Mesenchymal stem cell (in vitro differentiated cells and primary cell): ENCODE results near the gene ALG12.

Source experiments
- DNase-seq: peaks from one replicate; pipeline ENCODE4 v3.0.0-alpha.2; 2013
- H2AFZ ChIP-seq: one replicate; pipeline ENCODE4 v1.6.1; 2013; ENCODE audit warnings: low read depth, mild to moderate bottlenecking, control low read depth, inconsistent platforms, low read length, moderate library complexity
- H2AK5ac ChIP-seq: 2 replicates; pipeline ENCODE4 v1.6.1; 2013; ENCODE audit warnings: low read length, moderate library complexity, mild to moderate bottlenecking, inconsistent platforms; ENCODE audit not compliant: severe bottlenecking
- H2BK120ac ChIP-seq: one replicate; pipeline ENCODE4 v1.6.1; 2013; ENCODE audit warnings: low read depth, mild to moderate bottlenecking, inconsistent platforms, low read length, moderate library complexity
- H2BK12ac ChIP-seq, 2 experiments: one replicate each; pipeline ENCODE4 v1.6.1; 2013; ENCODE audit warnings: inconsistent platforms in 2 of 2, low read length in 2 of 2, mild to moderate bottlenecking in 2 of 2, moderate library complexity in 2 of 2, control low read depth in 1 of 2
- H2BK15ac ChIP-seq: one replicate; pipeline ENCODE4 v1.6.1; 2013; ENCODE audit warnings: mild to moderate bottlenecking, low read depth, inconsistent platforms; ENCODE audit not compliant: poor library complexity, severe bottlenecking
- H2BK5ac ChIP-seq: 2 replicates; pipeline ENCODE4 v1.6.1; 2013; ENCODE audit warnings: low read depth, mild to moderate bottlenecking, low read length, control low read depth, inconsistent platforms; ENCODE audit not compliant: poor library complexity, severe bottlenecking
- H3K14ac ChIP-seq, 2 experiments: one replicate each; pipeline ENCODE4 v1.6.1; 2013; ENCODE audit warnings: inconsistent platforms in 2 of 2, low read length in 2 of 2, control low read depth in 1 of 2, mild to moderate bottlenecking in 1 of 2, moderate library complexity in 1 of 2
- H3K18ac ChIP-seq, 2 experiments: one replicate each; pipeline ENCODE4 v1.6.1; 2013; ENCODE audit warnings: inconsistent platforms in 2 of 2, low read length in 2 of 2, control low read depth in 1 of 2, low read depth in 1 of 2, mild to moderate bottlenecking in 1 of 2
- H3K23ac ChIP-seq, 2 experiments: one replicate each; pipeline ENCODE4 v1.6.1; 2013; ENCODE audit warnings: inconsistent platforms in 2 of 2, low read length in 2 of 2, mild to moderate bottlenecking in 2 of 2, moderate library complexity in 2 of 2, control low read depth in 1 of 2
- H3K27ac ChIP-seq: 2 replicates; pipeline ENCODE4 v1.5.1; 2013; ENCODE audit warnings: mild to moderate bottlenecking, moderate library complexity, low read length, control low read depth, inconsistent platforms; ENCODE audit not compliant: poor library complexity, severe bottlenecking
- H3K27me3 ChIP-seq, 2 experiments: 2 replicates each; pipeline versions ENCODE4 v1.6.1 to v1.7.0; 2013; ENCODE audit warnings: low read length in 2 of 2, mild to moderate bottlenecking in 2 of 2, moderate library complexity in 2 of 2, control low read depth in 1 of 2, inconsistent platforms in 1 of 2; ENCODE audit not compliant: control insufficient read depth in 1 of 2, insufficient read depth in 1 of 2
- H3K36me3 ChIP-seq, 2 experiments: 2 replicates each; pipeline versions ENCODE4 v1.6.1 to v1.7.0; 2013; ENCODE audit warnings: low read length in 2 of 2, control low read depth in 1 of 2, inconsistent platforms in 1 of 2, low read depth in 1 of 2, mild to moderate bottlenecking in 1 of 2; ENCODE audit not compliant: insufficient read depth in 2 of 2, control insufficient read depth in 1 of 2
- H3K4ac ChIP-seq, 2 experiments: one replicate each; pipeline ENCODE4 v1.6.1; 2013; ENCODE audit warnings: inconsistent platforms in 2 of 2, low read length in 2 of 2, mild to moderate bottlenecking in 2 of 2, moderate library complexity in 2 of 2, control low read depth in 1 of 2, low read depth in 1 of 2
- H3K4me1 ChIP-seq: 2 replicates; pipeline ENCODE4 v1.6.1; 2013; ENCODE audit warnings: low read depth, low read length, control low read depth; ENCODE audit not compliant: control insufficient read depth, insufficient read depth
- H3K4me2 ChIP-seq: 2 replicates; pipeline ENCODE4 v1.6.1; 2013; ENCODE audit warnings: low read length, mild to moderate bottlenecking, inconsistent platforms; ENCODE audit not compliant: poor library complexity, severe bottlenecking
- H3K4me3 ChIP-seq, 2 experiments: 2 replicates each; pipeline versions ENCODE4 v1.5.1 to v1.7.0; 2013; ENCODE audit warnings: low read length in 2 of 2, mild to moderate bottlenecking in 2 of 2, control low read depth in 1 of 2, low read depth in 1 of 2; ENCODE audit not compliant: insufficient read depth in 1 of 2
- H3K79me1 ChIP-seq: replicated peaks from 2 replicates; pipeline ENCODE4 v1.6.1; 2013; ENCODE audit warnings: mild to moderate bottlenecking, control low read depth, low read length, inconsistent platforms; ENCODE audit not compliant: poor library complexity, severe bottlenecking
- H3K9ac ChIP-seq: 2 replicates; pipeline ENCODE4 v1.7.0; 2013; ENCODE audit warnings: mild to moderate bottlenecking, low read length, moderate library complexity
- H3K9me3 ChIP-seq: 2 replicates; pipeline ENCODE4 v1.7.0; 2013; ENCODE audit warnings: mild to moderate bottlenecking, low read length; ENCODE audit not compliant: control insufficient read depth
- H4K8ac ChIP-seq: one replicate; pipeline ENCODE4 v1.6.1; 2013; ENCODE audit warnings: inconsistent platforms, mild to moderate bottlenecking, low read length, moderate library complexity
- H4K91ac ChIP-seq: one replicate; pipeline ENCODE4 v1.6.1; 2013; ENCODE audit warnings: mild to moderate bottlenecking, low read length, inconsistent platforms
- WGBS: methylation state at CpG from one replicate; pipeline ENCODE4 v1.1.7; 2013; ENCODE audit warnings: mixed read lengths; 5-methylcytosine and 5-hydroxymethylcytosine counted together

ALG12 gene

GRCh38 chr22:49933236-49934159 lies 15.3 kb upstream of the ALG12 start:
- Histone ChIP-seq H3K36me3 (no peaks in the 10 kb centered on the region), H3K27ac (no peak overlapping the region), H3K79me1 (no peaks in the 10 kb centered on the region), H3K27me3 (peaks cover 4 to 5% of the 10 kb centered on the region in 2 experiments), H4K8ac (peak overlapping the region; percentile 99), H3K9me3 (no peaks in the 10 kb centered on the region), H2BK12ac (peak overlapping the region; percentile 93 to 99), H3K4me1 (peaks cover 46% of the 10 kb centered on the region), H2BK120ac (peak overlapping the region; percentile 99), H3K14ac (peak overlapping the region in 1 of 2 experiments; percentile 90), H3K4ac (peak overlapping the region; percentile 95 to 100), H2AK5ac (no peak overlapping the region), H3K4me3 (peak overlapping the region in 1 of 2 experiments; percentile 78), H2AFZ (peak overlapping the region; percentile 47), H2BK15ac (peak overlapping the region; percentile 75), H4K91ac (peak overlapping the region; percentile 100), H2BK5ac (peak overlapping the region; percentile 35), H3K4me2 (no peak overlapping the region), H3K23ac (no peak overlapping the region), H3K9ac (peak overlapping the region; percentile 82), H3K18ac (peak overlapping the region; percentile 97 to 99)
- DNase-seq = no peak
- 82% methylated on average over 27 of the region's 27 CpGs for WGBS

- Histone ChIP-seq H2BK12ac (no peak overlapping the region), H3K9me3 (no peaks in the 10 kb centered on the region), H4K8ac (no peak overlapping the region), H3K36me3 (peaks cover 3 to 13% of the 10 kb centered on the region in 2 experiments), H3K79me1 (no peaks in the 10 kb centered on the region), H4K91ac (peak overlapping the region; percentile 29), H3K4ac (no peak overlapping the region), H3K4me3 (no peak overlapping the region), H3K27me3 (peaks cover 4 to 5% of the 10 kb centered on the region in 2 experiments), H2AK5ac (no peak overlapping the region), H2BK15ac (no peak overlapping the region), H3K14ac (no peak overlapping the region), H3K4me1 (peaks cover 26% of the 10 kb centered on the region), H2BK5ac (no peak overlapping the region), H2AFZ (no peak overlapping the region), H3K23ac (no peak overlapping the region), H3K27ac (no peak overlapping the region), H3K4me2 (no peak overlapping the region), H3K9ac (no peak overlapping the region), H2BK120ac (no peak overlapping the region), H3K18ac (no peak overlapping the region)
- WGBS = 74% methylated on average over 14 of the region's 14 CpGs
- DNase-seq = peak; percentile 73
These were observed 12.6 kb upstream of the ALG12 start for GRCh38 chr22:49930596-49931412.

GRCh38 chr22:49929994-49930575 lies 11.8 kb upstream of the ALG12 start:
- H3K9ac ChIP-seq = no peak overlapping the region
- H3K4me3 ChIP-seq = no peak overlapping the region
- no peak overlapping the region for H2BK5ac ChIP-seq
- 78% methylated on average over 21 of the region's 21 CpGs for WGBS
- DNase-seq = no peak
- H3K36me3 ChIP-seq = peaks cover 10 to 18% of the 10 kb centered on the region in 2 experiments
- H4K91ac ChIP-seq = peak overlapping the region; percentile 29
- H4K8ac ChIP-seq = no peak overlapping the region
- H2AFZ ChIP-seq = no peak overlapping the region
- peak overlapping the region; percentile 17 for H2AK5ac ChIP-seq
- no peaks in the 10 kb centered on the region for H3K79me1 ChIP-seq
- H2BK120ac ChIP-seq = no peak overlapping the region
- no peak overlapping the region for H3K27ac ChIP-seq
- H3K4me2 ChIP-seq = no peak overlapping the region
- peaks cover 26% of the 10 kb centered on the region for H3K4me1 ChIP-seq
- H3K18ac ChIP-seq = no peak overlapping the region
- H3K14ac ChIP-seq = no peak overlapping the region
- H3K27me3 ChIP-seq = peaks cover 4 to 5% of the 10 kb centered on the region in 2 experiments
- no peak overlapping the region for H3K4ac ChIP-seq
- H3K23ac ChIP-seq = no peak overlapping the region
- H3K9me3 ChIP-seq = no peaks in the 10 kb centered on the region
- H2BK12ac ChIP-seq = peak overlapping the region in 1 of 2 experiments; percentile 4
- no peak overlapping the region for H2BK15ac ChIP-seq
